WERI-Rb-1 (cell line): ENCODE data around the gene LTBP1.

Experiments used
- DNase-seq: peaks from one replicate; pipeline ENCODE4 v3.0.0-alpha.2; 2020
- H3K27ac ChIP-seq: fragments of 250-450 bp; sonication (Bioruptor Pico); 2 replicates; pipeline ENCODE4 v1.5.1; 2020; ENCODE audit warnings: mild to moderate bottlenecking, moderate library complexity
- H3K27me3 ChIP-seq: fragments of 250-450 bp; sonication (Bioruptor Pico); 2 replicates; pipeline ENCODE4 v1.5.1; 2021; ENCODE audit warnings: mild to moderate bottlenecking, low read depth, moderate library complexity; ENCODE audit not compliant: insufficient read depth, severe bottlenecking
- H3K36me3 ChIP-seq: fragments of 250-450 bp; sonication (Bioruptor Pico); 2 replicates; pipeline ENCODE4 v1.5.1; 2020; ENCODE audit warnings: mild to moderate bottlenecking, moderate library complexity
- H3K4me3 ChIP-seq: 2 replicates; pipeline ENCODE4 v1.5.1; 2011; ENCODE audit warnings: low read depth, mild to moderate bottlenecking, control low read depth, low read length
- H3K9me3 ChIP-seq: fragments of 250-450 bp; sonication (Bioruptor Pico); 2 replicates; pipeline ENCODE4 v1.5.1; 2021; ENCODE audit warnings: mild to moderate bottlenecking, moderate library complexity; ENCODE audit not compliant: severe bottlenecking
- TF ChIP-seq, protein P1 (sequence below): IDR thresholded peaks from 2 replicates; pipeline ENCODE4 v1.5.1; 2011; ENCODE audit warnings: low read depth, mild to moderate bottlenecking, control low read depth, inconsistent platforms, low read length

Gene LTBP1

DNA sequence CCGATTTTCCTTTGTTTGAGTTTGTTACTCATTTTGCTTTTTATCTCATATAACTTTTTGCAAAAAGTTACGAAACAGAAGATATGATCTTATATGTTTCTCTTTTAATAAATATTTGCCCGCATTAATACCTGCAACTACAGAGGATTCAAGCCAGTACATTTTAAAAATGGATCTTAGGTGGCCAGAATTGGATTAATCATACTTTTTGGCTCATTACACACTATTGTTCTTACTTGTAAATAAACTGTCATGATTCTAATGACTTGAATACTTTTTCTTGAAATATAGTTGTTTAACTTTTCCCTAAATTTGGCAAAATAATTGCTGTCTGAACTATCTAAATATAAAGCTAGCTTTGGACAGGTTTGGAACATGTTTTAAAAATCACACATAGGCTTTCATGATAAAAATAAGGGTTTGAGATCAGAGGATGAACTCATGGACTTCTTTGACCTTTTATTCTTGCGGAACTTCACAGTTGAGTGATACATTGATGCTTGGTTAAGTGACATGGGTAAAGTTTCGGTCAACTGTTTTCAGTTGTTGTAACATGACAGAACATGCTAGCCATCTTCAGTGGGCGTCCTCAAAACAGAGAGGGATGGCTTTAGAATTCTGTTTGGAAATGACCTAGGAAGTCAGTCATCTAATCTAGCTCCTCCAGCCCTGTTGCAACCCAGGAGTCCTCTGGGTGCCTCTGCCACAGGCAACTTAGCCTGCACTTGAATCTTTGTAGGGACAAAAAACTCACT, 44.5 kb downstream of the LTBP1 start:
- TF ChIP-seq, protein P1, sequence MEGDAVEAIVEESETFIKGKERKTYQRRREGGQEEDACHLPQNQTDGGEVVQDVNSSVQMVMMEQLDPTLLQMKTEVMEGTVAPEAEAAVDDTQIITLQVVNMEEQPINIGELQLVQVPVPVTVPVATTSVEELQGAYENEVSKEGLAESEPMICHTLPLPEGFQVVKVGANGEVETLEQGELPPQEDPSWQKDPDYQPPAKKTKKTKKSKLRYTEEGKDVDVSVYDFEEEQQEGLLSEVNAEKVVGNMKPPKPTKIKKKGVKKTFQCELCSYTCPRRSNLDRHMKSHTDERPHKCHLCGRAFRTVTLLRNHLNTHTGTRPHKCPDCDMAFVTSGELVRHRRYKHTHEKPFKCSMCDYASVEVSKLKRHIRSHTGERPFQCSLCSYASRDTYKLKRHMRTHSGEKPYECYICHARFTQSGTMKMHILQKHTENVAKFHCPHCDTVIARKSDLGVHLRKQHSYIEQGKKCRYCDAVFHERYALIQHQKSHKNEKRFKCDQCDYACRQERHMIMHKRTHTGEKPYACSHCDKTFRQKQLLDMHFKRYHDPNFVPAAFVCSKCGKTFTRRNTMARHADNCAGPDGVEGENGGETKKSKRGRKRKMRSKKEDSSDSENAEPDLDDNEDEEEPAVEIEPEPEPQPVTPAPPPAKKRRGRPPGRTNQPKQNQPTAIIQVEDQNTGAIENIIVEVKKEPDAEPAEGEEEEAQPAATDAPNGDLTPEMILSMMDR = no peak
- Histone ChIP-seq H3K36me3 (no peaks in the 10 kb centered on the region), H3K27ac (no peak overlapping the region)

DNA sequence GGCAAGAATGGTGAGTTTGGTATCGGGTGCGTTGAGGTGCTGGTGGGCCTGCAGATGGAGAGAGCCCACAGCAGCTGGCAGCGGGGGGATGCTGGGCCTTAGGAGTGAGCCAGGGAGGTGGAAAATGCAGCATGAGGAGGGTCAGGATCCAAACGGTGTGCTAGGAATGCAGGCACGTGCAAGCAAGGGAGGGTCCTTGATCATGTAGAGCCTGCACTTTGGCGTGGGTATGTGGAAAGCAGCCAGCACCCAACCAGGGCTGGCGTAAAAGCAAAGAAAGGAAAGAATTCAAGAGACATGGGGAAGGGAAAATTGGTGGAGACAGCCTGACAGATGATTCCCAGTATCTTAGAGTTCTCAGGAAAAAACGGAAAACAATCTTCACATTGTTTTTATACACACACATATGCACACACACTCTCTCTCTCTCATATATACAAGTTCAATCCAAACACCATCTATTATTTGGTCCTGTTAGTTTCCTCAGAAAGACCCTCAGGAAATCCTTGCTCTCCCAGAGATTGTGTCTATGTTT, 46.3 kb downstream of the LTBP1 start:
- TF ChIP-seq, protein P1 = no peak
- no peak overlapping the region for H3K27ac ChIP-seq
- no peaks in the 10 kb centered on the region for H3K36me3 ChIP-seq
- H3K9me3 ChIP-seq = no peaks in the 10 kb centered on the region
- no peak for DNase-seq
- H3K27me3 ChIP-seq = no peaks in the 10 kb centered on the region
- H3K4me3 ChIP-seq = no peak overlapping the region

More for the DNA sequence above, 44.5 kb downstream of the LTBP1 start:
- Histone ChIP-seq H3K27me3 (no peaks in the 10 kb centered on the region), H3K4me3 (no peak overlapping the region), H3K9me3 (no peaks in the 10 kb centered on the region)
- no peak for DNase-seq

DNA sequence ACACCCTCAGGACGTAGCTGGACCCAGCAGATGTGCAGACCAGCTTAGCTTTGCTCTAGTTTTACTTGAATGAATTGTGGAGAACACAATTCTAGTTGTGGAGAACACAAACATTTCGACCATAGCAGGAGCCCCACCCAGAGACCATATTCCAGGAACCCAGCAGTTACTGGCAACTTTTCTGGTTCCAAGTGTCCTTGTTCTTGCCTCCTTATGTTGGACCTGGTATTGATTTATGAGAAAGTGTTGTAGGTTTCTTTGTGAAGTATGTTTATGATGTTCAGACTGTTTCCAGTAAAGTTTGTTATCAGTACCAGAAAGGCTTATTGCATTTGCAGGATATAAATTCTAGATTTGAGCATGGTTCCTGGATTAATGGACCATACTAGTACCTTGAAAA, 51.0 kb downstream of the LTBP1 start:
- Histone ChIP-seq H3K4me3 (no peak overlapping the region), H3K36me3 (no peaks in the 10 kb centered on the region), H3K9me3 (no peaks in the 10 kb centered on the region), H3K27me3 (no peaks in the 10 kb centered on the region), H3K27ac (no peak overlapping the region)
- TF ChIP-seq, protein P1 = no peak
- DNase-seq = no peak

DNA sequence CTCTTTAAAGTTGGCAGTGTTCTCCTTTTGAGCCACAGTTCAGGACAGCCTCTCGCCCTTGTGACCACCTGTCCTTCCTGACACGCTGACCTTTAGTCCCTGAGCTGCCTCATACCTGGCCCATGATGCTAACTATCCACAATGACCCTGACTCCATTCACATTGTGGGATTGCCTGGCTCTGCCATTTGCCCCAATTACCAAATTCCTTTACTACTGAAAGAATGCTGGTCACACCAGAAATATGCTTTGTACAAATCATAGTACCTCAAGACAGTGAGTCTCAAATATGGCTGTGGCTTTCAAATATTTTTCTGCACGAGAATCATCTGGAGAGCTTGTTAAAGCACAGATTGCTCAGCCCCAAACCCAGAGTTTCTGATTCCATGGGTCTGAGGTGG, 54.2 kb downstream of the LTBP1 start:
- H3K27ac ChIP-seq = no peak overlapping the region

DNA sequence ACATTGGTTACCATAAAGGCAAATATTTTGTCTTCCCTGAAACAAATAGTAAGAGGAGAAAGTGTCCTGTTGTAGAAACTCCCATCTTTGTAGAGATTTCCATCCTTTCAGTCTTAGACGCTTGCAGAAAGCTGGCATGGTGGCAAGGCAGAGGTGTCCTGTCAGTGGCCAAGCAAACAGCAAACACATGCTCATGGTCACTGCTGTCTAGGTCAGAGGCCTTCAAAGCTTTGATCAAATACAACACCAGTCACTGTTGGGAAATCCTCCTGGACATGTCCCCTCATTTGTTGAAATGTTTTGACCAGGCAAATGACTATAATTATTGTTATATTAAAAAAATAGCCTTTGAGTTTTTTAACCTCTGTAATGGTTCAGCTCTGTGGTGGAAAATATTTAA, 55.1 kb downstream of the LTBP1 start:
- no peaks in the 10 kb centered on the region for H3K9me3 ChIP-seq
- H3K27ac ChIP-seq = no peak overlapping the region
- no peak for DNase-seq
- H3K27me3 ChIP-seq = no peaks in the 10 kb centered on the region
- H3K4me3 ChIP-seq = no peak overlapping the region
- TF ChIP-seq, protein P1 = no peak
- no peaks in the 10 kb centered on the region for H3K36me3 ChIP-seq

More for the DNA sequence above, 54.2 kb downstream of the LTBP1 start:
- TF ChIP-seq, protein P1 = no peak
- Histone ChIP-seq H3K27me3 (no peaks in the 10 kb centered on the region), H3K36me3 (no peaks in the 10 kb centered on the region), H3K4me3 (no peak overlapping the region), H3K9me3 (no peaks in the 10 kb centered on the region)
- DNase-seq = no peak

DNA sequence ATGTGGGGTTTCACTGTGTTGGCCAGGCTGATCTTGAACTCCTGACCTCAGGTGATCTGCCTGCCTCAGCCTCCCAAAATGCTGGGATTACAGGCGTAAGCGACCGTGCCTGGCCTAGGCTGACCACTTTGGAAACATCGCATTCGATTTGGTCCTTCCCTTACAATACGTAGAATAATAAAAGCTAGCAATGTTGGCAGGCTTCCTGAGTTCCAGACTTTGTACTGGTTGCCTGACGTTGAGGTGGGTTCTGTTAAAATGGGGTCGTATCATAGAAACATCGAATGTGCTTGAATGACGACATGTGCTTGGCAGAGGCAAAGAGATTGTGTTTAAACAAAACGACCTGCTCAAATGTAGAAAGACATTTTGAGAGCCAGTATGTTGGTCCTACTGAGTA, 56.1 kb downstream of the LTBP1 start:
- no peaks in the 10 kb centered on the region for H3K9me3 ChIP-seq
- H3K27me3 ChIP-seq = no peaks in the 10 kb centered on the region
- TF ChIP-seq, protein P1 = no peak
- no peaks in the 10 kb centered on the region for H3K36me3 ChIP-seq
- H3K4me3 ChIP-seq = no peak overlapping the region
- no peak overlapping the region for H3K27ac ChIP-seq
- DNase-seq = no peak
